ENCODE data around the gene PAAF1.
A peak's percentile ranks its signal among the peaks of the same experiment; 100 is the strongest.

Gene PAAF1

DNA sequence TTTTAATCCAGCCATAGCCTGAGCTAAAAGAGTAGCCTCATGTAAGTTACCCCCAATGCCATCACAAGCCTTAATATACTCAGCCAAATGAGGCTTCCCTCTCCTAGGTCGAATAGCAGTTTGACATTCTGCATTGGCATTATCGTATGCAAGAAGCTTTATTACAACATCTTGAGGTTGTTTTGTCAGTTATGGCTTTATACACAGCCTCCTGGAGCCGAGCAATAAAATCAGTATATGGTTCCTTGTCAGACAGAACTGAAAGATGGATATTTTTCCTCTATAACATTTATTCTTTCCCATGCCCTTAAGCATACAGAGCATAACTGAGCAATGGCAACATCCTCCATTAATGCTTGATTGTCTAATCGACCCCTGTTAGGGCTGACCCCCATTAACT, 68.6 kb downstream of the PAAF1 start:
- no peak for DNase-seq (ENCODE audit: low read depth, low spot score)

DNA sequence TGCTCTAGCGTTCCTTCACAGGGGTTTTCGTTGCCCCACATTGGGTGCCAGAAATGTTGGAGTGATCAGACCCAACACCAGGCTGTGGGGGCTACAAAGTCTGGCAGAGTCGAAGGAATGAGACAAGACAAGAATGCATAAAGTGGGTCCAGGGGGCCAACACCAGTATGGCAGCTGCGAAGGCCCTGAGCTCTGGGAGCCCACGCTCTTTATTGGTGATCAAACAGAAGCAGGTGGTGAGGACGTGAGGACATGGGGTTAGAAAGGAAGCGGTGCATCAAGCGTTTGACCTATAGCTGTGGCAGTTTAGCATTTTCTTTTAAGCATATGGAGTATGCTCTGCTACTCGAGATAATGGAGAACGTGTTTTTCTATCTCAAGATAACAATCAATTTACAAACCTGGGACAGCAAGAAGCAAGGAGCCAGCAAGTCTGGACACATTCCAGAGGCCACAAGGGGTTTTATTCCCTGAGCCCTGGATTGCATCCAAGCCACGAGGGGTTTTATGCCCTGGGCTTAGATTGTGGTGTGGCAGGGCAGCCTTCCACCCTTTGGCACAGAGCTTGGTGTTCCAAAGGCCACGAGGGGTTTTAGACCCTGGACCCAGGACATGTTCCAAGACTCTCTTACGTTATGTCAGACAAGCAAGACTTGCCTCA, 70.1 kb downstream of the PAAF1 start:
- DNase-seq (ENCODE audit: low read depth, low spot score), result no peak

DNA sequence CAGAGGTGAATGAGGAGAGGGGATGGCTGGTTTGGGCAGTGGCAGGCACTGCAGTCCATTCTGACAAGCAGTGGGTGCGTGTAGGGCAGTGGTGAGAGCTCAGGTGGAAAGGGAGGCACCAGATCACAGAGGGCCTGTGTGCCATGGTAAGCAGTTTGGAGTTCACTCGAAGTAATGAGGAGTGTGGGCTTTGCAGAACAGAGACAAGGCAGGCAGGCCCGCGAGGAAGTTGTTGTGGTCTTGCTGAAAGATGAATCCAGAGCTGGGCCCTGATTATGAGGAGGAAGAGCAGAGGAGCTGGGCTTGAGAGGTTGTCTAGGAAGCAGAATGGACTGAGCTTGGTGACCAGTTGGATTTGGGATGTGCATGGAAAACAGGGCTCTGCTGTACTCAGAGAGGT, 72.4 kb downstream of the PAAF1 start:
- DNase-seq (ENCODE audit: low read depth, low spot score), result no peak

GRCh38 chr11:73949912-73950311, 73.1 kb downstream of the PAAF1 start:
- no peak for DNase-seq (ENCODE audit: low read depth, low spot score)

GRCh38 chr11:73950869-73951710, 74.3 kb downstream of the PAAF1 start, which contains the start of gene DNAJB13:
DNAJB13 (plus strand) TSS chr11:73951026; CDS start chr11:73951070, 44 bp downstream.
- peak; percentile 76 for DNase-seq (ENCODE audit: low read depth, low spot score)

DNA sequence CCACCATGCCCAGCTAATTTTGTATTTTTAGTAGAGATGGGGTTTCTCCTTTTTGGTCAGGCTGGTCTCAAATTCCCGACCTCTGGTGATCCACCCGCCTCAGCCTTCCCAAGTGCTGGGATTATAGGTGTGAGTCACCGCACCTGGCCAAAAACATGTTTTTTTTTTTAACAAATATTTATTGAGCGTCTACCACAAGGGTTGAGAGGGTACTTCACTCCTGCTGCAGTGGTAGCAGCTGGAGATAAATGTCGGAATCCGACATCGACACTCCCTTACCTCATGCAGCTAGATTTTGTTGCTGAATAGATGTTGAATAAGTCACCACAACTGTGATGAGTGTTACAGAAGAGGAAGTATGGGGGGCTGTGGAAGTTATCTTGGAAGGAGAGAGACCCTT, 75.0 kb downstream of the PAAF1 start:
- no peak for DNase-seq (ENCODE audit: low read depth, low spot score)

DNA sequence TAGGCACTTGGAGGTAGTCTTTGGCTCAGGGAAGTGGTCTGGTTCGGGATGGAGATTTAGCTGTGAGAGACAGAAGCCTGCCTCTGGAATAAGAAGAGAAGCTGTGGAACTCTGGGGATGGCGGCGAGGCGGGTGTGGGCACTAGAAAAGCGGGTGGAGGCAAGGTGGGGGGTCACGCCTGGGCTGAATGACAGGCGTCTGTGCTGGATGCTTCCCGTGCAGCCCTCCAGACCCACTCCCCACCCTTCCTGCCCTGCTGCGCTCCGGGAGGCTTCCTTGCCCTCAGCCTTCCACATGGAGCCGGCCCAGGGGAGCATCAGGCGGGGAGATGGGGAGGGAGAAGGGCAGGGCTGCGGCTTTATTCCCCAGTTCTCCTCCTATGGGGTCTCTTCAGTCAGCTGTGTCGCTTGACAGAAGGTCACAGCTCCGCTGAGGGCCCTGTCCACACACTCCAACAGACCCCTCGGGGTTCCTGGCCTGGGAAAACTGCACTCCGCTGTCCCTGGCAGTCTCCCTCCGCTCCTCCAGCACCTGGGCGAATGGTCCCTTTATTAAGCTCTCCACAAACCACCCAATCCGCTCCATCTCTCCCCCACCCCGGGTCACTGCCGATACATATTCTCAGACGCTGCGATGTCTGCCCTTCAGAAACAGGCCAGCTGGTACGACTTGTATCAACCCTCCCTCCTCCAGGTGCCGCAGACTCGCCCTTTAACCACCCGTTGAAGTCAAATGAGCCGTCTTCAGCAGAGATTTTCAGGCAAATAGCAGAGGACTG, 80.3 kb downstream of the PAAF1 start:
- DNase-seq (ENCODE audit: low read depth, low spot score), result no peak

GRCh38 chr11:73957654-73958361, 81.0 kb downstream of the PAAF1 start:
- DNase-seq (ENCODE audit: low read depth, low spot score), result no peak

DNA sequence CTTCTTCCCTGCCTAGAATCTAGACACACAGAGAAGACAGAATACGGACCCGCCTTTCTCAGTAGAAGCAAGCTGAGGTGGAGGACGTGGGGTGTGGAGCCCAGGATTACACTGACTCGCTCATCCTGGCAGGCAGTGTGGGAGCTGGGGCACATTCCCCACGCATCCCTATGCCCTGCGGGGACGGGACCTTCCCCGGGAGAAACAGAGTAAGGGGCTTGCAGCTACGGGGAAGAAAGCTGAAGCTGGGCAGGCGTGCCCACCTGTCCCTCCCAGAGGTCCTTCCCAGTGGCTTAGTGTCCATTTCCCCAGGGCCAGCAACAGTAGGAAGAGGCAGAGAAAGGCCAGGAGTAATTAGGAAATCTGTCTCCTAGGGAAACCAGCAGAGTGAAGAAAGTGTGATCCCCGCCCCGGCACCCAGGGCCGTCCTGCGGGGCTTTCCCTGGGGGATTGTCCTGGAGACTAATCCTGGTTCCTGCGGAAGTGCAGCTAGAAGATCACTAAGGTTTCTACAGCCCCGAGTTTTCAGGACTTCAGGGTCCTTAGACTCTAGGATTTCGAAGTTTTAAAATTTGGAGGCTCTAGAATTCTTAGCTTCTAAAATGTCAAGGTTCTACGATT, 81.8 kb downstream of the PAAF1 start:
- no peak for DNase-seq (ENCODE audit: low read depth, low spot score)

DNA sequence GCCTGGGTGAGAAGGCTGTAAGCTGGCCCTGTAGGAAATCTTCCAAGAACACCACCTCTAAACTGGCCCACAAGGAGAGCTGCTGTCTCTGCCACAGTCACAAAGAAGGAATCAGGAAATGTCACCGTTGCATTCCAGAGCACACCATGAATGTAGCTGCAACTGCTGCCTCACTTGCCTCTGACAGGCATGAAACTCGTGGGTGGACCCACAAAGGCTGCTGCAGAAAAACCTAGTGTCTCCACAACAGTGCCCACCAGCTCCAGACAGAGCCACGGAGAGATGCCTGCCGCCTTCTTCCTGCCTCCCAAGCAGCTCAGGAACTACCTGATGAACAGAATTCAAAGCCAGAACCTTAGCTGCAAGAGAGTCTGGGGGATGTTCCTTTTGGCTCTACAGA, 84.5 kb downstream of the PAAF1 start:
- DNase-seq (ENCODE audit: low read depth, low spot score), result no peak

DNA sequence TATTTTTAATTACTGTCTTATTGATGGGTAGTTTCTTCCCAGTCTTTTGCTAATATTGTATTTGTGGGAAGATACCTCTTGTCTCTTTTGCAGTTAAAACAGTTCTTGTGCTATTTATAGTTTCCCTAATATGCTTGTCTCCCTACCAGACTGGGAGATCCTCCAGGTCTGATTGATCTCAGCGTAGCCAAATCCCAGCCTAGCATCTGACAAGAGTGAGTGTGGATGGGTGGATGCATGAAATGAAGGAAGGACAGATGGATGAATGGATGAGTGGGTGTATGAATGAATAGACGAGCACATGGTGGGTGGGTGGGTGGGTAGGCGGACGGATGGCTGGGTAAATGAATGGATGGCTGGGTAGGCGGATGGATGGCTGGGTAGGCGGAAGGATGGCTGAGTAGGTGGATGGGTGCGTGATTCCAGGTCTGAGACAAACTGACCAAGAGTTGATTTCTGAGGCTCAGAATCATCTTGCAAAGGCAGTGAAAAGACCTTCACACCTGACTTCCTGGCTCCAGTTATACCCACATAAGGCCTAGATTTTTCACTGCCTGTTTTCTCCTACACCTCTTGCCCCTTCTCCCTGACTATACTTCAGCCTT, 85.4 kb downstream of the PAAF1 start:
- DNase-seq (ENCODE audit: low read depth, low spot score), result no peak

GRCh38 chr11:73963861-73964260, 87.1 kb downstream of the PAAF1 start:
- DNase-seq (ENCODE audit: low read depth, low spot score), result no peak

DNA sequence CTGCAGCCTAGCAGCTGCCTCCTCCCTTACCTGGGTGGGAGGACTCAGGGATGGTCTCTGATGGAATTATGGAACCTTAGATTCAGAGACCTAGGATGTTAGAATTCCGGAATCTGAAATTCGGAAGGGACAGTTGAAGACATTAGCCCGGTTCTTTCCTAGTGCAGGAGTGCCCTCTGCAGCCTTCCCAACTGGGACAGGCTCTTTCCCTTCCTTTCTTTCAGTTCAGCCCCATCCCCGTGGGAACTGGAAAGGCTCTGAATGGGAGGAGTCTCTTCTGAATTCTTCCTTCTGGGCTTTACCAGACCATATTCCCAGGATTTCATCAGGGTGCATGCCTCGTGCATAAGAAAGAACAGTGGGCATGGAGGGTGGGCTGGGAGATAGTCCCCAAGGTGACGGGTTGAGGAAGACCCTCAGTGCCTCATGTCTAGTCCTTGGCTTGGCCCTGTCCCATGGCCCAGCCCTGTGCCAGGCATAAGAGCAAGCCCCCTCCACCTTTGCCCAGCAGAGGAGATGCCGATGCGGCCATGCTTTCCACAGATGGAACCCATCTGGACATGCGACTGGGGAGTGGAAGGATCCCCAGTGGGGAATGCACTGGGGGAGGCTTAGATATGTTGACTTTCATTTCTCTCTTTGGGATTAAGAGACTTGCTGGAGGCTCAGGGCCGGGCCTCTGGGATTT, 88.4 kb downstream of the PAAF1 start:
- DNase-seq (ENCODE audit: low read depth, low spot score), result no peak

DNA sequence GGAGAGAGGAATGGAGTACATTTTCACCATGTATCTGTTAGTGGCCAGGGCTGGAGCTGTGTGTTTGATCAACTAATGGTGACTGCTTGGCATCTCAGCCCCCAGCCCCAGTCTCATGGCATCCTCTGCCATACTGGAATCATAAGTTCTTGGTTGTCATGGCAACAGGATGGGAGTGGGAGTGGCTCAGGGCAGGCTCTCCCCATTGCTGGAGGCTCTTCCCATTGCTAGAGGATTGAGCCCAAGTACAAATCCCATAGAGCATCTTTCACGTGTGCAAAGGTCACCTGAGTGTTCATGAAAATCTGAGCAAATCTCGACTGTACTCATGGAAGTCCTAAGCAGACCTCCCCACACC, 88.9 kb downstream of the PAAF1 start:
- DNase-seq (ENCODE audit: low read depth, low spot score), result no peak

DNA sequence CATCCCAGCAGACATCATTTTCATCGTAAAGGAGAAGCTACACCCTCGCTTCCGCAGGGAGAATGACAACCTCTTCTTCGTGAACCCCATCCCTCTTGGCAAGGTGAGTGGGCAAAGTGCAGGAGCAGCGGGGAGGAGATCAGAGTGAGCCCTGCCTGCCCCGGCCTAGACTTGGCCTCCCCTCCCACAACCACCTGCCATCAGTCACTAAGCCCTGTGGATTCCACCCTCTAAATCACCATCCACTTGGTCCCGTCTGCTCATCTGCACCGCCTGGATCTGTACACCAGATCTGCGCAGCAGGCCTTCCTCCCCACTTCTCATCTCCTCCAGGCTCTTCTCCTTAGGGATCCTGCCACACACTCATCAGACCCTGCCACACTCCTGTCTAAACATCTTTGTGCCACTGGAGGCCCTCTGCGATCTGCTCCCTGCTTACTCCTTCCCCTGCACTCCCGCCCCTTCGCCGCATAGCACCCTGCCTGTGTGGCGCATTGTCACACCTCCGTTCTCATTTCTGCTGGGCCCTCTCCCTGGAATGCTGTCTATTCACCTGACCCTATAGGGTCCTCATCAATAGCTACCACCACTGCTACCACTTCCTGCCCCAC, 91.7 kb downstream of the PAAF1 start:
- DNase-seq (ENCODE audit: low read depth, low spot score), result no peak

GRCh38 chr11:73969091-73969490, 92.3 kb downstream of the PAAF1 start:
- no peak for DNase-seq (ENCODE audit: low read depth, low spot score)

GRCh38 chr11:73969991-73970800, 93.4 kb downstream of the PAAF1 start:
- DNase-seq (ENCODE audit: low read depth, low spot score), result no peak

DNA sequence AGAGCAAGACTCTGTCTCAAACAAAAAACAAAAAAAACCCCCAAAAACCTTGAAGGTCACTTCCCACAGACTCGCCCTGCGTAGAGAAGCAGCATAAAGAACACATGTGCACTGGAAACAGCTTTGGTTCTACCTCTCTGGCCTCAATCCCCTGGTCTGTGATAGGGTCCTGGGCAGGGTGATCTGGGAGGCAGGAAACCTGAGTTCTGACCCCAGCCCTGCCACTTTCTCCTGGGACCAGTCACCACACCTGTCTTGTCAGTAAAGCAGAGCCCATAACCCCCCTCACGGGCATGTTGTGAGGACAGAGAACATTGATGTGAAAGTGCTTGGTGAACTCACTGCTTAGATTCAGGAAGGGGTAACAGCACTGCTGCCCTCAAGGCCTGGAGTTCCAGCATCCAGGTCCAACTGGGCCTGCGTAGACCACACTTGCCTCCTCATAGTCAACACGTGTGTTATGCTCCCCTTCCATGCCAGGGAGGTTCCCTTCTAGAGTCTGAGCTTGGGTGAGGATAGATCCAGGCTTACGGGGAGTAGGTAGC, 94.4 kb downstream of the PAAF1 start:
- no peak for DNase-seq (ENCODE audit: low read depth, low spot score)

DNA sequence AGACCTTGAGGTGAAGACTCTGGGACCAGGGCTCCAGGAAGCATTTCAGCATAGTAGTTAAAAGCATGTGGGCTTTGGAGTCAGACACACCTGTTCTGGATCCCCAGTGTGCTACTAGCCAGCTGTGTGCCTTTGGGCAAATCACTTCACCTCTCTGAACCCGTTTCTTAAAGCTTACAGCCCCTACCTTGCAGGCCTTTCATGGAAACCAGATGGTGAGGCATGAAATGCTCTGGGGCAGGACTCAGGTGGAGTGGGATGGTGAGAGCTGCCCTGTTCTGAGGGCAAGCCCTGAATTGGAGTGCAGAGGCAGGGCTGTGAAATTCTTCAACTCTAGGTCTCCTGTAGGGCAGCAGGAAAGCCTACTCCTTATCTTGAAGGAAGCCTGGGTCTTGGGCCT, 95.4 kb downstream of the PAAF1 start:
- no peak for DNase-seq (ENCODE audit: low read depth, low spot score)
